Panc1 (cell line): ENCODE results near the gene DIAPH2. TPM values are rescaled to one million over a fixed set of nuclear protein-coding genes. Genes with fewer than 3 reads are reported as not detected.

Experiments used
- ATAC-seq: fragments of 200-7000 bp; cut with Tn5 transposase; 2 replicates; pipeline ENCODE4 v1.9.1; 2020; ENCODE audit warnings: mild to moderate bottlenecking, moderate library complexity
- BruUV-seq: library from RNA; stranded (reverse); fragments of 400-500 nt; replicated peaks from 2 replicates; lab custom pipeline; 2021; lab: Mats Ljungman, UMichigan
- CTCF ChIA-PET: fragments of 300-600 bp; sonication (Branson Sonifier 250); formaldehyde crosslinking; loops from one replicate; lab custom pipeline; 2022; ENCODE audit warnings: antibody characterized with exemption; lab: Charles Lee
- POLR2A ChIA-PET: fragments of 300-600 bp; sonication (Branson Sonifier 250); formaldehyde crosslinking; loops from one replicate; lab custom pipeline; 2022; ENCODE audit warnings: antibody characterized with exemption; lab: Charles Lee
- DNase-seq: peaks from one replicate; pipeline ENCODE4 v3.0.0-alpha.2; 2010; ENCODE audit warnings: low read depth, low spot score
- H3K27ac ChIP-seq: 2 replicates; pipeline ENCODE4 v1.5.1; 2011; ENCODE audit warnings: mild to moderate bottlenecking, low read length, inconsistent platforms
- H3K27me3 ChIP-seq: fragments of 200-500 bp; sonication (Bioruptor generic); 2 replicates; pipeline ENCODE4 v1.6.0; 2014; ENCODE audit warnings: low read length, inconsistent platforms; ENCODE audit not compliant: control insufficient read depth, insufficient read depth
- H3K36me3 ChIP-seq: fragments of 200-500 bp; sonication (Bioruptor generic); 2 replicates; pipeline ENCODE4 v1.5.1; 2014; ENCODE audit warnings: inconsistent platforms, mild to moderate bottlenecking, low read length, moderate library complexity; ENCODE audit not compliant: control insufficient read depth, insufficient read depth
- H3K4me1 ChIP-seq: 2 replicates; pipeline ENCODE4 v1.5.1; 2011; ENCODE audit warnings: inconsistent platforms, mild to moderate bottlenecking, low read length, moderate library complexity; ENCODE audit not compliant: control insufficient read depth, insufficient read depth
- H3K4me3 ChIP-seq, 2 experiments: 2 replicates each; pipeline ENCODE4 v1.5.1; 2011 to 2012; ENCODE audit warnings: low read depth in 2 of 2, low read length in 2 of 2, mild to moderate bottlenecking in 2 of 2, inconsistent platforms in 1 of 2, moderate library complexity in 1 of 2
- H3K9me3 ChIP-seq: fragments of 200-500 bp; sonication (Bioruptor generic); 2 replicates; pipeline ENCODE4 v1.5.1; 2014; ENCODE audit warnings: low read depth, mild to moderate bottlenecking, inconsistent platforms, low read length, moderate library complexity; ENCODE audit not compliant: control insufficient read depth, insufficient read depth
- CTCF ChIP-seq: fragments of 450-650 bp; IDR thresholded peaks from 2 replicates; pipeline ENCODE4 v1.5.1; 2017; ENCODE audit warnings: mild to moderate bottlenecking
- POLR2AphosphoS5 ChIP-seq: IDR thresholded peaks from 2 replicates; pipeline ENCODE4 v1.6.1; 2012; ENCODE audit warnings: mild to moderate bottlenecking, low read depth, low read length, moderate library complexity
- REST ChIP-seq, 2 experiments: IDR thresholded peaks; 2 replicates each; pipeline ENCODE4 v1.6.1; 2011 to 2012; ENCODE audit warnings: low read depth in 2 of 2, control low read depth in 1 of 2, low read length in 1 of 2, mild to moderate bottlenecking in 1 of 2, moderate library complexity in 1 of 2; ENCODE audit not compliant: insufficient read depth in 1 of 2
- SIN3A ChIP-seq: IDR thresholded peaks from 2 replicates; pipeline ENCODE4 v1.6.1; 2012; ENCODE audit warnings: low read depth, mild to moderate bottlenecking, low read length, moderate library complexity, borderline replicate concordance; ENCODE audit not compliant: insufficient read depth
- TCF7L2 ChIP-seq: IDR thresholded peaks from 2 replicates; pipeline ENCODE4 v1.6.1; 2011; ENCODE audit warnings: mild to moderate bottlenecking, low read depth, low read length, inconsistent platforms
- in situ Hi-C: cut with HindIII; loops from 2 replicates; pipeline ENCODE4 v1.10.0; 2016; ENCODE audit warnings: low sequenced_read_pairs, low pct_unique_long_range_greater_than_20kb
- intact Hi-C: fragments of 100-400 bp; cut with micrococcal nuclease; formaldehyde crosslinking; loops from one replicate; pipeline ENCODE4 v1.10.0; 2022; ENCODE audit not compliant: unreplicated experiment
- total RNA-seq: library from RNA; stranded (reverse); gene quantifications from one replicate; pipeline ENCODE4 v1.2.1, GENCODE V29; 2021; ENCODE audit not compliant: unreplicated experiment

Gene DIAPH2
- total RNA-seq, 1 experiment from 2014 or later: 17.0 TPM

- in situ Hi-C loops (no loop called here), intact Hi-C loops (no loop called here)
- BruUV-seq: no TSS peak
- Histone ChIP-seq H3K4me3 (no peak overlapping the region), H3K9me3 (no peaks in the 10 kb centered on the region), H3K36me3 (no peaks in the 10 kb centered on the region), H3K27me3 (no peaks in the 10 kb centered on the region), H3K4me1 (no peaks in the 10 kb centered on the region), H3K27ac (no peak overlapping the region)
- CTCF ChIA-PET: no interaction called here
- ATAC-seq (no peak), DNase-seq (no peak)
- TF ChIP-seq SIN3A (no peak), TCF7L2 (no peak), POLR2AphosphoS5 (no peak), CTCF (no peak), REST (IDR thresholded peaks at IDR 0.05; ENCODE audit: insufficient read depth in 1 of 2, low read depth in 2 of 2, low read length in 1 of 2) (no peak)
- POLR2A ChIA-PET: no interaction called here
Measured at GRCh38 chrX:96957718-96958117, 273.1 kb downstream of the DIAPH2 start.

GRCh38 chrX:96971812-96972211, 287.2 kb downstream of the DIAPH2 start:
- no peaks in the 10 kb centered on the region for H3K27me3 ChIP-seq
- no TSS peak for BruUV-seq
- no peak for TF ChIP-seq REST (IDR thresholded peaks at IDR 0.05; ENCODE audit: insufficient read depth in 1 of 2, low read depth in 2 of 2, low read length in 1 of 2)
- no peak for TF ChIP-seq SIN3A
- TF ChIP-seq TCF7L2: no peak
- H3K4me1 ChIP-seq: no peaks in the 10 kb centered on the region
- no peak overlapping the region for H3K27ac ChIP-seq
- DNase-seq: no peak
- POLR2A ChIA-PET: interaction anchor here (0.7 kb wide), 1 partner anchor 11 kb away, joined by 3 read pairs; no protein-coding TSS in a partner anchor
- no peaks in the 10 kb centered on the region for H3K36me3 ChIP-seq
- in situ Hi-C loops (no loop called here), intact Hi-C loops (no loop called here)
- H3K4me3 ChIP-seq: no peak overlapping the region
- ATAC-seq: no peak
- H3K9me3 ChIP-seq: no peaks in the 10 kb centered on the region
- CTCF ChIA-PET: no interaction called here
